Measurements from ENCODE around the gene DHX15. TPM values are rescaled to one million over a fixed set of nuclear protein-coding genes. Genes with fewer than 3 reads are reported as not detected.

The DHX15 gene
- total and polyA plus RNA-seq, 9 donors = 57.3 to 129 (median 106) TPM

DNA sequence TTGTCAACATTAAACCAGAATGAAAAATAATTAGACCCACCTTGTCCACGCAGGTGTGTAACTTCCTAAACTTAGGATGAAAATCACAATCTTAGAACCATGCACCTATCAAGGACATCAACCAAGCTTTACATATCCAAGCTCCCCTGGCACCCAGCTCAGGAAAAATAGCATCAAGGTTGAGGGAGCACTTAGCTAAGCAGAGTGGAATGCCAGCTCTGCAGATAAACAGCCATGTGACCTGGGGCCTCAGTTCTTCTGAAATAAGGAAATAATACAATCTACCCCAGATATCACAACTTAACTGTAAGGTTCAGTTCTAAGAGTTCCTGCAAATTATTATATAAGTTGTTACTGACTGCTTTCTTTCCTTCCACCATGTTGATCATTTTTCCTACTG is 64.7 kb downstream of the DHX15 start:
- peaks cover 3% of the 10 kb centered on the region for H3K4me1 ChIP-seq (ENCODE audit: insufficient read depth)
- DNase-seq = no peak
- H3K36me3 ChIP-seq = no peaks in the 10 kb centered on the region
- intact Hi-C loops (cut with DNase I) = no loop called here
- H3K27me3 ChIP-seq = no peaks in the 10 kb centered on the region
- no peak overlapping the region for H3K4me3 ChIP-seq
- H3K27ac ChIP-seq = no peak overlapping the region
- H3K9me3 ChIP-seq = no peaks in the 10 kb centered on the region
- 90 to 95% (median 92%) methylated on average over 1 of the region's 1 CpG for WGBS, 3 donors
- TF ChIP-seq, protein P1, sequence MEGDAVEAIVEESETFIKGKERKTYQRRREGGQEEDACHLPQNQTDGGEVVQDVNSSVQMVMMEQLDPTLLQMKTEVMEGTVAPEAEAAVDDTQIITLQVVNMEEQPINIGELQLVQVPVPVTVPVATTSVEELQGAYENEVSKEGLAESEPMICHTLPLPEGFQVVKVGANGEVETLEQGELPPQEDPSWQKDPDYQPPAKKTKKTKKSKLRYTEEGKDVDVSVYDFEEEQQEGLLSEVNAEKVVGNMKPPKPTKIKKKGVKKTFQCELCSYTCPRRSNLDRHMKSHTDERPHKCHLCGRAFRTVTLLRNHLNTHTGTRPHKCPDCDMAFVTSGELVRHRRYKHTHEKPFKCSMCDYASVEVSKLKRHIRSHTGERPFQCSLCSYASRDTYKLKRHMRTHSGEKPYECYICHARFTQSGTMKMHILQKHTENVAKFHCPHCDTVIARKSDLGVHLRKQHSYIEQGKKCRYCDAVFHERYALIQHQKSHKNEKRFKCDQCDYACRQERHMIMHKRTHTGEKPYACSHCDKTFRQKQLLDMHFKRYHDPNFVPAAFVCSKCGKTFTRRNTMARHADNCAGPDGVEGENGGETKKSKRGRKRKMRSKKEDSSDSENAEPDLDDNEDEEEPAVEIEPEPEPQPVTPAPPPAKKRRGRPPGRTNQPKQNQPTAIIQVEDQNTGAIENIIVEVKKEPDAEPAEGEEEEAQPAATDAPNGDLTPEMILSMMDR (IDR thresholded peaks at IDR 0.05) = no peak
- TF ChIP-seq POLR2A (IDR thresholded peaks at IDR 0.05) = no peak
- TF ChIP-seq EP300 (IDR thresholded peaks at IDR 0.05) = no peak

DNA sequence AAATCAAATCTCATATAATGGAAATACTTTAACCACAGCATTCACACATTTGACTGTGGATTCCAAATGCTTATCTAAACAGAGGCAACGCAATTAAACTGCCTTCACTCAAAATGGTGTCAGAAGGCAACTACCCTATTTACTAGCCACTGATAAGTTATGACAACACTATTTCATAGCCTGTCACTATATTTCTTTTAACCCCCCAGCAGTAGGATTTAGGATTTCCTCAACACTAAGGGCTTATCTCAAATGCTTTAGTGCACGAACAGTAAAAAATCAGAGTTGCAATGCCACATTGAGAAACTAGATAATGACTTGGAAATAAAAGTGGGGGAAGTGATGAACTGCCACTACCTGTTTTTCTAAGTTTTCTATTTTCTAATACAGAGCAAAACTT is 66.7 kb downstream of the DHX15 start:
- H3K36me3 ChIP-seq = no peaks in the 10 kb centered on the region
- WGBS, 3 donors = 69 to 91% (median 72%) methylated on average over 2 of the region's 2 CpGs
- no peaks in the 10 kb centered on the region for H3K27me3 ChIP-seq
- H3K4me1 ChIP-seq (ENCODE audit: insufficient read depth) = peaks cover 3% of the 10 kb centered on the region
- no peak overlapping the region for H3K4me3 ChIP-seq
- DNase-seq = no peak
- TF ChIP-seq EP300 (IDR thresholded peaks at IDR 0.05) (no peak), POLR2A (IDR thresholded peaks at IDR 0.05) (no peak)
- TF ChIP-seq, protein P1 (IDR thresholded peaks at IDR 0.05) = no peak
- intact Hi-C loops (cut with DNase I) = no loop called here
- H3K27ac ChIP-seq = no peak overlapping the region
- H3K9me3 ChIP-seq = no peaks in the 10 kb centered on the region

DNA sequence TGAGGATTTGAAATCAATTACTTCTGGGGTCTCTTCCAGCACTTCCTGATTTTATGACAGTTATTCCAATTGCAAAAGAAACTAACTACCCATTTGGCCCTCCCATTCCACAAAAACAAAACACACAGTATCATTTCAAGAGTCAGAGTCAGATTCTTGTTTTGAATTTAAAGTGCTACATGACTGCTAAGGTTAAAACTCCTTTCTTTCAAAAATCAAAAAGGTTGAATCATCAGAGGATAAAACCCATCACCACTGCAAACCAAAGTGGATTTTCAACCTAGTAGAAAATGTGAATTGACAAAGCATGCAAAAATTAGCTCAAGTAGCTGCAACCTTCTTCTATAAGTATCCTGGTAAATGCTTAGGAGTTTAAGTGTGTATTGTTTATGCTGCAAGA is 67.4 kb downstream of the DHX15 start:
- H3K4me3 ChIP-seq = no peak overlapping the region
- no peaks in the 10 kb centered on the region for H3K9me3 ChIP-seq
- TF ChIP-seq, protein P1 (IDR thresholded peaks at IDR 0.05) = no peak
- TF ChIP-seq EP300 (IDR thresholded peaks at IDR 0.05) (no peak), POLR2A (IDR thresholded peaks at IDR 0.05) (no peak)
- peaks cover 3% of the 10 kb centered on the region for H3K4me1 ChIP-seq (ENCODE audit: insufficient read depth)
- no peak overlapping the region for H3K27ac ChIP-seq
- no peak for DNase-seq
- H3K27me3 ChIP-seq = no peaks in the 10 kb centered on the region
- intact Hi-C loops (cut with DNase I) = no loop called here
- no peaks in the 10 kb centered on the region for H3K36me3 ChIP-seq

DNA sequence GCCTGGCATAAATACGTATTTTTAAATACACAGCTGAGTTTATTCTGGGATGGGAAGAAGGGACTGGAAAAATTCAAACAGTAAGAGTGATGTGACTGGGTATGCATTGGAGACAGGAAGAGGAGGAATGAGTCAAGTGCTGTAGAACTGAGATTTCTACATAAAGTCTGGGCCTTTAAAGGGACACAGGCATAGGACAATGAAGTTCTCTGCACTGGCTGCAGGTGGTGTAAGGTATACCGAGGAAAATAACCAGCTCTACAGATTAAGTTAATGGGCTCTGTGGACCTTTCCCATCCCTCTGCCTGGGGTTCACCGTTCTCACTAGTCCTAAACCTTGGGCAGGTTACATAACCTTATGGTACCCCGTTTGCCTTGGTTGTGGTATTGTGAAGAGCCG is 68.7 kb downstream of the DHX15 start:
- 93 to 96% (median 96%) methylated on average over 5 of the region's 5 CpGs for WGBS, 3 donors
- Histone ChIP-seq H3K4me1 (ENCODE audit: insufficient read depth) (peaks cover 3% of the 10 kb centered on the region), H3K27me3 (no peaks in the 10 kb centered on the region), H3K36me3 (no peaks in the 10 kb centered on the region), H3K4me3 (no peak overlapping the region), H3K27ac (no peak overlapping the region), H3K9me3 (no peaks in the 10 kb centered on the region)
- no peak for DNase-seq
- intact Hi-C loops (cut with DNase I) = no loop called here
- TF ChIP-seq, protein P1 (IDR thresholded peaks at IDR 0.05) = no peak
- no peak for TF ChIP-seq EP300 (IDR thresholded peaks at IDR 0.05)

DNA sequence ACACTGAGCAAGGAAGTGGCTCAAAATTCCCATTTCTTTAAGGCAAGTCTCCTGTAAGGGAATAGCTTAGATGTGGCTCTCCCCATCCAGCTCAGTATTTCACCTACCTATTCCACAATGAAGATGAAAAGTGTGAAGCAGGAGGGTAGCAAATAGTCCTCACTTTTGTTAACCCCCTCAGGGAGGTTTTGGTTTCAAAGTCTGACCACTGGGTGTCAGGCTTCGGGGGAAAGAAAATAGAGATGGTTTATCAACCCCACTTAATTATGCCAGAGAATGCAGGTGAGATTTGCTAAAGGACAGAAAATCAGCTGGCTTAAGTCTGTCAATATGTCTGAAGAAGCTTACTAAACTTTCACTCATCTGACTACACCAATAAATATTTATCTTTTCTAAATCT is 69.5 kb downstream of the DHX15 start:
- Histone ChIP-seq H3K27me3 (no peaks in the 10 kb centered on the region), H3K36me3 (no peaks in the 10 kb centered on the region), H3K4me3 (no peak overlapping the region), H3K9me3 (no peaks in the 10 kb centered on the region), H3K27ac (no peak overlapping the region), H3K4me1 (ENCODE audit: insufficient read depth) (peaks cover 2% of the 10 kb centered on the region)
- 70 to 83% (median 80%) methylated on average over 1 of the region's 1 CpG for WGBS, 3 donors
- intact Hi-C loops (cut with DNase I) = no loop called here
- TF ChIP-seq EP300 (IDR thresholded peaks at IDR 0.05) (no peak), POLR2A (IDR thresholded peaks at IDR 0.05) (no peak)
- TF ChIP-seq, protein P1 (IDR thresholded peaks at IDR 0.05) = no peak
- DNase-seq = no peak
